Colonic mucosa (tissue), 4 donors: ENCODE measurements around the gene HJURP. TPM values are rescaled to one million over a fixed set of nuclear protein-coding genes. Genes with fewer than 3 reads are reported as not detected.

Source experiments
- DNase-seq: peaks from one replicate; pipeline ENCODE4 v3.0.0-alpha.2; 2020
- H3K27ac ChIP-seq: fragments of 200-600 bp; one replicate; pipeline ENCODE4 v1.8.0; 2021
- H3K27me3 ChIP-seq: fragments of 200-600 bp; one replicate; pipeline ENCODE4 v1.8.0; 2021
- H3K36me3 ChIP-seq: fragments of 200-600 bp; one replicate; pipeline ENCODE4 v1.8.0; 2021
- H3K4me1 ChIP-seq: fragments of 200-600 bp; one replicate; pipeline ENCODE4 v1.8.0; 2021; ENCODE audit warnings: mild to moderate bottlenecking
- H3K4me3 ChIP-seq: fragments of 200-600 bp; one replicate; pipeline ENCODE4 v1.8.0; 2021
- H3K9ac ChIP-seq, 2 donors: one replicate each; pipeline ENCODE4 v1.7.0; 2013; ENCODE audit warnings: control low read depth in 2 of 2, low read depth in 2 of 2, low read length in 2 of 2
- H3K9me3 ChIP-seq: fragments of 200-600 bp; one replicate; pipeline ENCODE4 v1.8.0; 2021
- intact Hi-C: fragments of 100-400 bp; cut with DNase I; formaldehyde crosslinking; loops from one replicate; pipeline ENCODE4 v1.14.1; 2022
- total RNA-seq, 2 donors: library from RNA; stranded (reverse); fragmentation: NEBNext Ultra II Directional in 1 of 2; extraction: Animal tissue kit (Norgen Biotek cat#: 25700) in 1 of 2; gene quantifications; one replicate each; pipeline ENCODE4 v1.2.1, GENCODE V29; 2021
- TF ChIP-seq, protein P1 (sequence below): fragments of 200-600 bp; IDR thresholded peaks from one replicate; pipeline ENCODE4 v1.8.0; 2022; ENCODE audit warnings: antibody characterized with exemption, mild to moderate bottlenecking
- donor health status: healthy.
- donor health status: DM: no; HTN: no; CAD: no.
- donor health status: DM: no; HTN: no; CAD: no.

HJURP gene
- total RNA-seq, 2 donors from 2014 or later, result 8.9 to 40.8 TPM

DNA sequence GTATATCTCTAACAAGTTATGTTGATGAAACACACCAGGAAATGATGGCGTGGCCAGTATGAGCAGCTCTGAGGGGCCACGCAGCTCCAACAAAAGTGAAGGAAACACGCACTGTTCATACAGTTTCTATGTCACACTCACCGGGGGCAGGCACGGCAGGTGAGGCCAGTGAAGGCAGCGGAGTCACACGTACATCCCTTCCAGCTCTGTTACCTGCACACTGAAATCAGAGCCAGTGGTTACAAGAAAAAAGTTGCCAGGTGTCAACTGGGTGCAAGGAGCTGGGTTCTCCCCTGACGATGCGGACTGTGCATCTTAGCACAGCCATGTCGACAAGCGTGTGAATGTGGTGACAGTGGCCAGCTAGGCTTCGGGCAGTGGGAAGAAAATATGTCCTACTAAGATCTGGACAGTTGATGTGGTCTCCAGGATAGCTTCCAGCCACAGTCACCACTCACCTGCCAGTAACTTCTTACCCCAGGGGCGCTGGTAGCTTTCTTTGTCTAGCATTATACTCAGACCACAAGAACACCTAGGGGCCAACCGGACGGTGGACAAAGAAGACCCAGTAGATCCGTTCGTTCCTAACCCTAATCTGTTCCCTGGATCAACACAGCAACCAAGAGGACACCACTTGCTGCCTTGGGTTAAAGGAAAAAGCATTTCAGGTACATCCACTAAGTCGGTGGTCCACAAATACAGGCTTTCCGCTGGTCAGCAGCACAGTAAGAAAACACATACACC, 10.1 kb downstream of the HJURP start:
- TF ChIP-seq, protein P1, sequence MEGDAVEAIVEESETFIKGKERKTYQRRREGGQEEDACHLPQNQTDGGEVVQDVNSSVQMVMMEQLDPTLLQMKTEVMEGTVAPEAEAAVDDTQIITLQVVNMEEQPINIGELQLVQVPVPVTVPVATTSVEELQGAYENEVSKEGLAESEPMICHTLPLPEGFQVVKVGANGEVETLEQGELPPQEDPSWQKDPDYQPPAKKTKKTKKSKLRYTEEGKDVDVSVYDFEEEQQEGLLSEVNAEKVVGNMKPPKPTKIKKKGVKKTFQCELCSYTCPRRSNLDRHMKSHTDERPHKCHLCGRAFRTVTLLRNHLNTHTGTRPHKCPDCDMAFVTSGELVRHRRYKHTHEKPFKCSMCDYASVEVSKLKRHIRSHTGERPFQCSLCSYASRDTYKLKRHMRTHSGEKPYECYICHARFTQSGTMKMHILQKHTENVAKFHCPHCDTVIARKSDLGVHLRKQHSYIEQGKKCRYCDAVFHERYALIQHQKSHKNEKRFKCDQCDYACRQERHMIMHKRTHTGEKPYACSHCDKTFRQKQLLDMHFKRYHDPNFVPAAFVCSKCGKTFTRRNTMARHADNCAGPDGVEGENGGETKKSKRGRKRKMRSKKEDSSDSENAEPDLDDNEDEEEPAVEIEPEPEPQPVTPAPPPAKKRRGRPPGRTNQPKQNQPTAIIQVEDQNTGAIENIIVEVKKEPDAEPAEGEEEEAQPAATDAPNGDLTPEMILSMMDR, result no peak
- H3K27me3 ChIP-seq, result no peaks in the 10 kb centered on the region
- no peak overlapping the region for H3K9ac ChIP-seq
- no peaks in the 10 kb centered on the region for H3K36me3 ChIP-seq
- no peaks in the 10 kb centered on the region for H3K4me1 ChIP-seq
- intact Hi-C loops, result loop anchor here (10.0 kb wide), 1 partner anchor 579 kb away; no protein-coding TSS in a partner anchor
- no peak for DNase-seq
- H3K9me3 ChIP-seq, result no peaks in the 10 kb centered on the region
- H3K4me3 ChIP-seq, result no peak overlapping the region
- H3K27ac ChIP-seq, result no peak overlapping the region

DNA sequence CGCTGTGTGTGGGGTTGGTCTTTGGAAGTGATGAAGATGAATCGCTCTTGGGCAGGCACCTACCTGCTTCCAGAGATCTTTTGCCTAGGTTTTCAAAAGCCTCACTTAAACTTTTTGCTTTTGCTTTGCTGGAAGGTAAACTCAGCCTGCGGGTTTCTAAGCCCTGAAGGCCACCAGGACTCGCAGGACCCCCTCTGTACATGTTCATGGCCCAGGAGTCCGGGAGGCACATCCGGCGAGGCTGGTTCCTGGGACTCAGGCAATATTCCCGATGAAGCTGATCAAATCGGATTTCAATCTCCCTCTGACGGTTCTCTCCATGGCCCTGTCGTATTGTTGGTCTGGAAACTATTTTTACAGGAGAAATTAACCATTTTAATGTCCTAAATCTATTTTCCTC, 13.2 kb downstream of the HJURP start:
- H3K4me1 ChIP-seq, result no peaks in the 10 kb centered on the region
- intact Hi-C loops, result loop anchor here (10.0 kb wide), 1 partner anchor 576 kb away; no protein-coding TSS in a partner anchor
- H3K27me3 ChIP-seq, result no peaks in the 10 kb centered on the region
- no peak overlapping the region for H3K27ac ChIP-seq
- no peak for DNase-seq
- no peak overlapping the region for H3K4me3 ChIP-seq
- no peaks in the 10 kb centered on the region for H3K9me3 ChIP-seq
- TF ChIP-seq, protein P1, result no peak
- no peaks in the 10 kb centered on the region for H3K36me3 ChIP-seq
- no peak overlapping the region for H3K9ac ChIP-seq

DNA sequence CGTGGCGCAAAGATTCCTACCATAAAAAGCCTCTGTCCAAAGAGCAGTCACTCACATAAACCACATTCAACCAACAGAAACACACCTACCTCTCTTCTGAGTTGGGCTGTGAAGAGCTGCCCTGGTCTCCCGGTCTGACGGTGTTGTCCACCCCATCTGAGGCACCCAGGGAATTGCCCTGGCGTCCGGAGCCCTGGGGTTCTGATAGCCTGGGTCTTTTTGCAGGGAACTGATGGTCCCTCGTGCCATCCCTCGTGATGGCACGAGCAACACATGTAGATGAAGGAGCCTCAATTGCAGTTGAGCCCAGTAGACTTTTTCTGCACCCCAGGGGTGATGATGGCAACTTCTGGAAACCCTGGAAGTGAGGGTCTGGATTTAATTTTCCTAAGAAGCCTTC, 13.8 kb downstream of the HJURP start:
- no peak for DNase-seq
- H3K36me3 ChIP-seq, result no peaks in the 10 kb centered on the region

DNA sequence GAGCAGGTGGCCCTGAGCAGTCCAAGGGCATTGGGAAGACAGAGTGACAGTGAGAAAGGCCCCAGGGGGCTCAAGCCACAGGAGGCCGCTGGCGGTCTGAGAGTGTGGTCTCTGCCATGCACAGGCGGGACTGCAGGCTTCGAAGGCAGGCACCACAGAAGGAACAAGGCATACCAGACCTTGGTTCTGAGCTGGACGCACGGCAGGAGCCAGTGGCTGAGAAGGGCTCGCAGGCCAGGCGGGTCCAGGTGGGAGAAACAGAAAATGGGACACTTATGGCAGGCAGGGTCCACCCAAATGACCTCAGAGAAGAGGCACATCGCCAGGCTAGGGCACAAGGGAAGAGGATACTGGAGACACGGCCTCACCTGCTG, 14.9 kb downstream of the HJURP start:
- DNase-seq, result no peak
- Histone ChIP-seq H3K4me3 (no peak overlapping the region), H3K36me3 (no peaks in the 10 kb centered on the region), H3K27me3 (no peaks in the 10 kb centered on the region), H3K27ac (no peak overlapping the region), H3K4me1 (no peaks in the 10 kb centered on the region), H3K9me3 (no peaks in the 10 kb centered on the region), H3K9ac (no peak overlapping the region)
- TF ChIP-seq, protein P1, result no peak
- intact Hi-C loops, result no loop called here

More for the DNA sequence above, 13.8 kb downstream of the HJURP start:
- no peaks in the 10 kb centered on the region for H3K27me3 ChIP-seq
- H3K9me3 ChIP-seq, result no peaks in the 10 kb centered on the region
- no peak overlapping the region for H3K9ac ChIP-seq
- no peak overlapping the region for H3K4me3 ChIP-seq
- TF ChIP-seq, protein P1, result no peak
- no peak overlapping the region for H3K27ac ChIP-seq
- no peaks in the 10 kb centered on the region for H3K4me1 ChIP-seq
- intact Hi-C loops, result loop anchor here (10.0 kb wide), 1 partner anchor 576 kb away; no protein-coding TSS in a partner anchor

DNA sequence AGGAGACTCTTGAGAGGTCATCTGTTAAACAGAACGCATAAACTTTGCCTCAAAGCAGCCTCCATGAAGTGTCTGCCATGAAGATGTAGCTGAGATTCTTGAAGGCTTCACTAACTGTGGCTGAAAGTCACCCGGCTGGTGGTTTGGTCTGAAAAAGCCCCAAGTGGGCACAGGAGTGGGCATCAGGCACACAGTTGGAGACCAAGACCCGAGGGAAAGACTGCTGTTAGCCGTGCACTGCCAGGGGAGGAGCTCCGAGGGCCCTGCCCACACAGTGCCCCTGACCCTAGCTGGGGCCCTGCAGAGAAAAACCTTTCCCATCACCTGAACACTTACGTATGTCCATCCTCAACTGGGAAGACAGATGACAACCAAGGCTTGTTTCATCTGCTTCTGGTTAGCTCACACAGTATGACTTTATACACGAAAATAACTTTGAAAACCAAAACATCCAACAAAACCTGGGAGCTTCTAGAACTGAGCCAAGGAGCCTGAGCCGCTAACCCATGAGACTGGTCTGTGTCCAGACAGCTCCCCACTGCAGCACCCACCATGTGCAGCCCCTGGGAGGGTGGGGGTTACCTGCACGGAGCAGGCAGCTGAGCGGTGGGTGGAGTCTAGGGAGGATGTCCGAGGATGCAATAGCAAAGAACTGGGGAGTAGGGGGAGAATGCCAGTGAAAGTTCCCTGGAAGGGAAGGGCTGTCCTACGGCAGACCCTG, 15.4 kb downstream of the HJURP start:
- H3K4me3 ChIP-seq, result no peak overlapping the region
- intact Hi-C loops, result no loop called here
- H3K27me3 ChIP-seq, result no peaks in the 10 kb centered on the region
- no peaks in the 10 kb centered on the region for H3K4me1 ChIP-seq
- H3K36me3 ChIP-seq, result no peaks in the 10 kb centered on the region
- DNase-seq, result no peak
- H3K9ac ChIP-seq, result no peak overlapping the region
- TF ChIP-seq, protein P1, result no peak
- no peaks in the 10 kb centered on the region for H3K9me3 ChIP-seq
- no peak overlapping the region for H3K27ac ChIP-seq
